CD14-positive monocyte (primary cell): ENCODE data around the gene DSCAML1. TPM values are rescaled to one million over a fixed set of nuclear protein-coding genes. Genes with fewer than 3 reads are reported as not detected.

Experiments used
- DNase-seq, 3 donors: peaks; one replicate each; pipeline ENCODE4 v3.0.0-alpha.2; 2011 to 2022
- H2AFZ ChIP-seq: 2 replicates; pipeline ENCODE4 v1.6.0; 2012; ENCODE audit warnings: mild to moderate bottlenecking, low read depth, low read length, inconsistent platforms; ENCODE audit not compliant: insufficient read depth, poor library complexity, severe bottlenecking
- H3K27ac ChIP-seq, 2 donors: 1 replicate in 1 of 2; 2 replicates in 1 of 2; pipeline ENCODE4 v1.5.1; 2012 to 2013; ENCODE audit warnings: low read length in 2 of 2, control low read depth in 1 of 2, inconsistent platforms in 1 of 2, low read depth in 1 of 2, mild to moderate bottlenecking in 1 of 2
- H3K27me3 ChIP-seq, 2 donors: one replicate each; pipeline versions ENCODE4 v1.6.0 to v1.6.1; 2011 to 2013; ENCODE audit warnings: low read length in 2 of 2; ENCODE audit not compliant: control insufficient read depth in 2 of 2, insufficient read depth in 2 of 2
- H3K36me3 ChIP-seq, 2 donors: replicated peaks in 1 of 2; 1 replicate in 1 of 2; 2 replicates in 1 of 2; pipeline versions ENCODE4 v1.5.1 to v1.6.1; 2012 to 2013; ENCODE audit warnings: low read length in 2 of 2, control low read depth in 1 of 2, inconsistent platforms in 1 of 2, mild to moderate bottlenecking in 1 of 2; ENCODE audit not compliant: insufficient read depth in 2 of 2, control insufficient read depth in 1 of 2
- H3K4me1 ChIP-seq, 2 donors: 1 replicate in 1 of 2; 2 replicates in 1 of 2; pipeline versions ENCODE4 v1.5.1 to v1.6.1; 2012 to 2013; ENCODE audit warnings: low read length in 2 of 2, control low read depth in 1 of 2, inconsistent platforms in 1 of 2, mild to moderate bottlenecking in 1 of 2, moderate library complexity in 1 of 2; ENCODE audit not compliant: insufficient read depth in 2 of 2, control insufficient read depth in 1 of 2
- H3K4me2 ChIP-seq: replicated peaks from 2 replicates; pipeline ENCODE3; 2012; ENCODE audit warnings: low read length, moderate library complexity, mild to moderate bottlenecking; ENCODE audit not compliant: poor library complexity, severe bottlenecking; ENCODE audit errors: extremely low read depth
- H3K4me3 ChIP-seq, 3 experiments: fragments of 200-600 bp in 1 of 3; sonication (generic) in 1 of 3; replicated peaks in 1 of 3; 1 replicate in 2 of 3; 2 replicates in 1 of 3; pipeline ENCODE4 v1.5.1; 2011 to 2013; ENCODE audit warnings: low read length in 3 of 3, mild to moderate bottlenecking in 3 of 3, control low read depth in 2 of 3, low read depth in 2 of 3, inconsistent platforms in 1 of 3, moderate library complexity in 1 of 3
- H3K79me2 ChIP-seq: 2 replicates; pipeline ENCODE4 v1.6.0; 2012; ENCODE audit warnings: mild to moderate bottlenecking, control low read depth, inconsistent platforms, low read length, moderate library complexity; ENCODE audit not compliant: insufficient read depth
- H3K9ac ChIP-seq: 2 replicates; pipeline ENCODE4 v1.6.0; 2017; ENCODE audit warnings: low read length, mild to moderate bottlenecking; ENCODE audit not compliant: insufficient read depth, poor library complexity, severe bottlenecking
- H3K9me3 ChIP-seq, 2 donors: replicated peaks in 1 of 2; 1 replicate in 1 of 2; 2 replicates in 1 of 2; pipeline versions ENCODE4 v1.5.1 to v1.6.1; 2012 to 2013; ENCODE audit warnings: low read length in 2 of 2, control low read depth in 1 of 2; ENCODE audit not compliant: control insufficient read depth in 1 of 2, insufficient read depth in 1 of 2
- H4K20me1 ChIP-seq: 2 replicates; pipeline ENCODE4 v1.6.0; 2012; ENCODE audit warnings: mild to moderate bottlenecking, low read length, control low read depth, moderate library complexity; ENCODE audit not compliant: insufficient read depth
- H3K27ac Mint-ChIP-seq, 7 donors: one replicate each; pipeline ENCODE4 v1.8.0; 2020; ENCODE audit warnings: mild to moderate bottlenecking in 7 of 7, mixed read lengths in 7 of 7, moderate library complexity in 6 of 7, inconsistent platforms in 2 of 7
- H3K27me3 Mint-ChIP-seq, 3 donors: one replicate each; pipeline ENCODE4 v1.8.0; 2021 to 2022; ENCODE audit warnings: low read depth in 3 of 3, mild to moderate bottlenecking in 3 of 3, mixed read lengths in 3 of 3, moderate library complexity in 3 of 3, inconsistent platforms in 1 of 3
- H3K36me3 Mint-ChIP-seq, 2 donors: one replicate each; pipeline ENCODE4 v1.8.0; 2020; ENCODE audit warnings: mixed read lengths in 2 of 2, inconsistent platforms in 1 of 2, mild to moderate bottlenecking in 1 of 2
- H3K4me1 Mint-ChIP-seq: one replicate; pipeline ENCODE4 v1.8.0; 2020; ENCODE audit warnings: mild to moderate bottlenecking, mixed read lengths
- H3K4me3 Mint-ChIP-seq, 2 donors: one replicate each; pipeline ENCODE4 v1.8.0; 2020; ENCODE audit warnings: mild to moderate bottlenecking in 2 of 2, mixed read lengths in 2 of 2, moderate library complexity in 1 of 2
- H3K9me3 Mint-ChIP-seq, 7 donors: one replicate each; pipeline ENCODE4 v1.8.0; 2020 to 2022; ENCODE audit warnings: mixed read lengths in 7 of 7, mild to moderate bottlenecking in 6 of 7, moderate library complexity in 6 of 7, inconsistent platforms in 2 of 7
- WGBS: methylation state at CpG from one replicate; pipeline ENCODE4 v1.1.5; 2013; ENCODE audit warnings: missing lambda C conversion rate; ENCODE audit not compliant: insufficient coverage; 5-methylcytosine and 5-hydroxymethylcytosine counted together
- intact Hi-C, 2 donors: fragments of 100-400 bp; cut with micrococcal nuclease; formaldehyde crosslinking; loops; one replicate each; pipeline versions ENCODE4 v1.15.0 to v1.15.1; 2023
- polyA plus RNA-seq, 3 donors: library from polyadenylated mRNA; depleted of rRNA in 1 of 3; unstranded in 2 of 3; stranded (reverse) in 1 of 3; fragments of 300-500 nt in 2 of 3; fragments of >200 nt in 1 of 3; fragmentation: Illumina TruSeq in 2 of 3; gene quantifications; 1 replicate in 2 of 3; 2 replicates in 1 of 3; pipeline ENCODE4 v1.2.3, GENCODE V29; 2012 to 2021
- TF ChIP-seq, protein P1 (sequence below): fragments of 200-600 bp; IDR thresholded peaks from one replicate; pipeline ENCODE4 v1.8.0; 2022; ENCODE audit warnings: antibody characterized with exemption, mild to moderate bottlenecking

Gene DSCAML1
- polyA plus RNA-seq, 3 donors: not detected

DNA sequence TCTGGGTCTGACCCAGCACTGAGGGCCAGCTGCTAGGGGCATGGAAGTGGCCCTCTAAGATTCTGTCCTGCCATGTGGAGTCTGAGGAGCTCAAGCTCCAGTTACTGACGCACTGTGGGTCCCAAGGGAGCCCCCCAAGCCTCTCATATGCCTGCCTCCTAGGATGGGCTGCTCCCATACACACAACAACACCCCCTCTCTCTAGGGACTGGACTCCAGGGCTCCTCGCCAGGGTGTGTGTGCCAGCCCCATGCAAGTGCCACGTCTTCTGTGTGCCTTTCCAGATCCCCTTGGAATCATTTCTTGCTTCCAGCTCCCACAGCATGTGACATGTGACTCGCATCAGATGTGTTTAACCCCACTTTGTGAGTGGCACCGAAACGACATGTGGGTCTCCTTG lies 234.9 kb downstream of the DSCAML1 start:
- H3K36me3 Mint-ChIP-seq: no peaks in the 10 kb centered on the region
- no peak for DNase-seq
- Histone ChIP-seq H3K27me3 (no peaks in the 10 kb centered on the region), H3K4me3 (no peak overlapping the region), H2AFZ (no peak overlapping the region), H3K27ac (no peak overlapping the region), H4K20me1 (no peaks in the 10 kb centered on the region), H3K36me3 (no peaks in the 10 kb centered on the region), H3K79me2 (no peaks in the 10 kb centered on the region), H3K4me1 (no peaks in the 10 kb centered on the region), H3K9me3 (no peaks in the 10 kb centered on the region), H3K9ac (no peak overlapping the region), H3K4me2 (no peak overlapping the region)
- H3K9me3 Mint-ChIP-seq: peaks cover 0 to 1% (median 0%) of the 10 kb centered on the region in 7 donors
- no peak overlapping the region for H3K27ac Mint-ChIP-seq
- TF ChIP-seq, protein P1, sequence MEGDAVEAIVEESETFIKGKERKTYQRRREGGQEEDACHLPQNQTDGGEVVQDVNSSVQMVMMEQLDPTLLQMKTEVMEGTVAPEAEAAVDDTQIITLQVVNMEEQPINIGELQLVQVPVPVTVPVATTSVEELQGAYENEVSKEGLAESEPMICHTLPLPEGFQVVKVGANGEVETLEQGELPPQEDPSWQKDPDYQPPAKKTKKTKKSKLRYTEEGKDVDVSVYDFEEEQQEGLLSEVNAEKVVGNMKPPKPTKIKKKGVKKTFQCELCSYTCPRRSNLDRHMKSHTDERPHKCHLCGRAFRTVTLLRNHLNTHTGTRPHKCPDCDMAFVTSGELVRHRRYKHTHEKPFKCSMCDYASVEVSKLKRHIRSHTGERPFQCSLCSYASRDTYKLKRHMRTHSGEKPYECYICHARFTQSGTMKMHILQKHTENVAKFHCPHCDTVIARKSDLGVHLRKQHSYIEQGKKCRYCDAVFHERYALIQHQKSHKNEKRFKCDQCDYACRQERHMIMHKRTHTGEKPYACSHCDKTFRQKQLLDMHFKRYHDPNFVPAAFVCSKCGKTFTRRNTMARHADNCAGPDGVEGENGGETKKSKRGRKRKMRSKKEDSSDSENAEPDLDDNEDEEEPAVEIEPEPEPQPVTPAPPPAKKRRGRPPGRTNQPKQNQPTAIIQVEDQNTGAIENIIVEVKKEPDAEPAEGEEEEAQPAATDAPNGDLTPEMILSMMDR: no peak
- WGBS: 93% methylated on average over 6 of the region's 6 CpGs
- H3K27me3 Mint-ChIP-seq: peaks cover 7 to 15% (median 12%) of the 10 kb centered on the region in 3 donors
- intact Hi-C loops: no loop called here
- H3K4me1 Mint-ChIP-seq: peaks cover 8% of the 10 kb centered on the region
- no peak overlapping the region for H3K4me3 Mint-ChIP-seq

DNA sequence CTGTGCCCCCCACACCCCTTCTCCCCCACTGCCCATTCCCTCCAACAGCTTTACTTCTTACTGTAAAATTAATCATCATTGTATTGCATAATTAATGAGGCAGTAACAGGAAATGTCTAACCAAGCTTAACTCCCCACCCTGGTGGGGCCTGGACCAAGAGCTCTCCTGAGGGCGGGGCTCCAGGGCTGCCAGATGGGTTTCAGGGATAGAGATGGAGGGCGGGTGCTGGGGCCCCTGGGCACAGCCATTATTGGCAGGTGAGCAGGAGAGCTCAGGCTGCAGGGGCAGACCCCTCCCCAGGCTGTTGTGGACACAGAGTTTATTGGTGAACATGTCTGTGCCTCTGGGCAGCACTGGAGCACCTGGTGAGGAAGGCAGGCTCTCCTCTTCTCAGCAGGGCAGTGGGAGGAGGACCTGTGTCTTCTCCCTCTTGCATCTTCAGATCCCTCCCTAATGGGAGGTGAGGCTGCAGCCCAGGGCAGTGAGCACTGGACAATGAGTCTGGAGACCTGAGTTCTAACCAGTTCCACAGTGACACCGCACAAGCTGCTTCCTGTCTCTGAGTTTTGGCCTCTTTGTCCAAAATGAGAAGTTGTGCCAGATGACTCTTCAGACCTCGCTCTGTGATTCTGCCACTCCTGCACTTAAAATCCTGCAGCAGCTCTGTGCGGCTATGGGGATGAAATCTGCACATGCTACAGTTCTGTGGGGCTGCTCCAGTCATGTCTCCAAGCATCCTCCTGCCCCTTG lies 236.1 kb downstream of the DSCAML1 start:
- H4K20me1 ChIP-seq: no peaks in the 10 kb centered on the region
- WGBS: 62% methylated on average over 5 of the region's 5 CpGs
- Mint-ChIP-seq H3K27ac (no peak overlapping the region), H3K9me3 (peaks cover 0 to 2% (median 0%) of the 10 kb centered on the region in 7 donors), H3K36me3 (no peaks in the 10 kb centered on the region), H3K27me3 (peaks cover 8 to 13% (median 12%) of the 10 kb centered on the region in 3 donors), H3K4me1 (peaks cover 8% of the 10 kb centered on the region), H3K4me3 (no peak overlapping the region)
- no peaks in the 10 kb centered on the region for H3K4me1 ChIP-seq
- H3K4me2 ChIP-seq: no peak overlapping the region
- no peak overlapping the region for H3K27ac ChIP-seq
- no peak for DNase-seq
- no peaks in the 10 kb centered on the region for H3K79me2 ChIP-seq
- no peaks in the 10 kb centered on the region for H3K36me3 ChIP-seq
- TF ChIP-seq, protein P1: no peak
- intact Hi-C loops: no loop called here
- H2AFZ ChIP-seq: no peak overlapping the region
- no peaks in the 10 kb centered on the region for H3K9me3 ChIP-seq
- no peaks in the 10 kb centered on the region for H3K27me3 ChIP-seq
- no peak overlapping the region for H3K9ac ChIP-seq
- H3K4me3 ChIP-seq: no peak overlapping the region
